MM.1S (cell line): ENCODE results near the gene SDK1.

ENCODE experiments used
- EZH2 ChIP-seq: fragments of 300-600 bp; sonication (generic); optimal IDR thresholded peaks from 2 replicates; pipeline ENCODE3; 2017; ENCODE audit warnings: low read depth, mild to moderate bottlenecking, antibody characterized with exemption, low read length, mixed read lengths
- TF ChIP-seq, protein P1 (sequence below): fragments of 300-600 bp; sonication (generic); IDR thresholded peaks from 2 replicates; pipeline ENCODE4 v1.5.1; 2016; ENCODE audit warnings: antibody characterized with exemption, low read length, mixed read lengths

DNA sequence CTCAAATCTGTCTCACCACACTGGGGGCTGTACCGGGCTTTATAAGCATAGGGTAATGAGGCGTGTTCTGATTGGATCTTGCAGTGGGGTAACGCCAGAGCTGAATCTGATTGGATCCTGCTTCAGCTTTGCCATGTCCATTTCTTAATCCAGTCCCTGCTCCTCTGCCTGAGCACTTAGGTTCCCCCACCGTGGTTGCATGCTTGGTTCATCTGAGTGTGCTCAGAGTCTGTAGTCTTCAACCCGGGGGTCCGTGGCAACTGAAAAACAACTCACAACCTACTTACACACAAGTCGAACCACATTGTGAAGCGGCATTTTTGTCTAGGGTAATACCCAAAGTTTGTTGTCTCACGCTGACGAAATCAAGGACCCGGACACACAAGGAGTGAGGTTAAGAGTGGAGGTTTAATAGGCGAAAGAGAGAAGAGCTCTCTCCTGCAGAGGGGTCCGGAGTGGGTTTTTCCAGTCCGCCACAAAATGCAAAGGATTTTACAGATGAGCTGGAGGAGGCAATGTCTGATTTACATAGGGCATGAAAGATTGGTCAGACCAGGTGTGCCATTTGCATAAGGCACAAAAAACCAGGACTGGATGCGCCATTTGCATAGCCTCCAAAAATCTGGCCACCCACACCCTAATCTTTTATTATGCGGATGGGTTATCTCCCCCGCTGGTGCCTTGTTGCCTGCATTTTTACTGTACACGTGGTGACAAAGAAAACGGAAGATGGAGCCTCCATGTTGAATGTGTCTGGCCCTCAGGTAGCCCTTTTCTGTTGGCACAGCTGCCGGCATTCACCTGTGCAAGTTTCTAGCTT is 739.3 kb downstream of the SDK1 start:
- TF ChIP-seq, protein P1, sequence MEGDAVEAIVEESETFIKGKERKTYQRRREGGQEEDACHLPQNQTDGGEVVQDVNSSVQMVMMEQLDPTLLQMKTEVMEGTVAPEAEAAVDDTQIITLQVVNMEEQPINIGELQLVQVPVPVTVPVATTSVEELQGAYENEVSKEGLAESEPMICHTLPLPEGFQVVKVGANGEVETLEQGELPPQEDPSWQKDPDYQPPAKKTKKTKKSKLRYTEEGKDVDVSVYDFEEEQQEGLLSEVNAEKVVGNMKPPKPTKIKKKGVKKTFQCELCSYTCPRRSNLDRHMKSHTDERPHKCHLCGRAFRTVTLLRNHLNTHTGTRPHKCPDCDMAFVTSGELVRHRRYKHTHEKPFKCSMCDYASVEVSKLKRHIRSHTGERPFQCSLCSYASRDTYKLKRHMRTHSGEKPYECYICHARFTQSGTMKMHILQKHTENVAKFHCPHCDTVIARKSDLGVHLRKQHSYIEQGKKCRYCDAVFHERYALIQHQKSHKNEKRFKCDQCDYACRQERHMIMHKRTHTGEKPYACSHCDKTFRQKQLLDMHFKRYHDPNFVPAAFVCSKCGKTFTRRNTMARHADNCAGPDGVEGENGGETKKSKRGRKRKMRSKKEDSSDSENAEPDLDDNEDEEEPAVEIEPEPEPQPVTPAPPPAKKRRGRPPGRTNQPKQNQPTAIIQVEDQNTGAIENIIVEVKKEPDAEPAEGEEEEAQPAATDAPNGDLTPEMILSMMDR: no peak
- TF ChIP-seq EZH2: no peak
